GM23338 (cell line): Measurements from ENCODE around the gene FN3KRP. TPM values are rescaled to one million over a fixed set of nuclear protein-coding genes. Genes with fewer than 3 reads are reported as not detected.

Source experiments
- ATAC-seq: fragments of 200-7000 bp; cut with Tn5 transposase; 3 replicates; pipeline ENCODE4 v1.9.1; 2020
- DNase-seq: peaks from one replicate; pipeline ENCODE4 v3.0.0-alpha.2; 2015; ENCODE audit warnings: low spot score
- H2AFZ ChIP-seq: fragments of 200-600 bp; sonication (generic); 2 replicates; pipeline ENCODE4 v1.8.0; 2016; ENCODE audit warnings: antibody characterized with exemption, mild to moderate bottlenecking, moderate library complexity
- H3F3A ChIP-seq: fragments of 200-600 bp; sonication (generic); replicated peaks from 2 replicates; pipeline ENCODE4 v1.8.0; 2017; ENCODE audit warnings: antibody characterized with exemption, mixed run types, low read depth
- H3K27ac ChIP-seq: fragments of 200-600 bp; sonication (generic); 2 replicates; pipeline ENCODE4 v1.6.1; 2016; ENCODE audit warnings: low read depth
- H3K27me3 ChIP-seq: fragments of 200-600 bp; sonication (generic); 2 replicates; pipeline ENCODE4 v1.8.0; 2016; ENCODE audit warnings: mild to moderate bottlenecking, mixed run types, moderate library complexity; ENCODE audit not compliant: insufficient read depth
- H3K36me3 ChIP-seq: fragments of 200-600 bp; sonication (generic); 2 replicates; pipeline ENCODE4 v1.8.0; 2016; ENCODE audit warnings: mild to moderate bottlenecking; ENCODE audit not compliant: insufficient read depth
- H3K4me1 ChIP-seq: fragments of 200-600 bp; sonication (generic); 2 replicates; pipeline ENCODE4 v1.8.0; 2016; ENCODE audit warnings: mild to moderate bottlenecking, moderate library complexity; ENCODE audit not compliant: insufficient read depth
- H3K4me2 ChIP-seq: fragments of 200-600 bp; sonication (generic); 2 replicates; pipeline ENCODE4 v1.7.1; 2017; ENCODE audit warnings: mixed run types
- H3K4me3 ChIP-seq: fragments of 200-600 bp; sonication (generic); 2 replicates; pipeline ENCODE4 v1.6.1; 2016; ENCODE audit warnings: mixed run types
- H3K79me2 ChIP-seq: fragments of 200-600 bp; sonication (generic); replicated peaks from 2 replicates; pipeline ENCODE4 v1.8.0; 2017; ENCODE audit warnings: mild to moderate bottlenecking; ENCODE audit not compliant: insufficient read depth
- H3K9me2 ChIP-seq: fragments of 200-600 bp; sonication (generic); 2 replicates; pipeline ENCODE4 v1.8.0; 2017; ENCODE audit not compliant: insufficient read depth
- H4K20me1 ChIP-seq: fragments of 200-600 bp; sonication (generic); replicated peaks from 2 replicates; pipeline ENCODE4 v1.8.0; 2017; ENCODE audit warnings: mild to moderate bottlenecking; ENCODE audit not compliant: insufficient read depth
- H3K27ac Mint-ChIP-seq: 2 replicates; pipeline ENCODE4 v1.8.0; 2020; ENCODE audit warnings: inconsistent platforms, mild to moderate bottlenecking, moderate library complexity, mixed read lengths
- H3K27me3 Mint-ChIP-seq: 3 replicates; pipeline ENCODE4 v1.8.0; 2022; ENCODE audit warnings: low read depth, mild to moderate bottlenecking, moderate library complexity, mixed read lengths, inconsistent platforms; ENCODE audit not compliant: insufficient read depth, poor library complexity
- H3K36me3 Mint-ChIP-seq: 3 replicates; pipeline ENCODE4 v1.8.0; 2021; ENCODE audit warnings: low read depth, mild to moderate bottlenecking, inconsistent platforms, moderate library complexity, mixed read lengths
- H3K4me1 Mint-ChIP-seq: 3 replicates; pipeline ENCODE4 v1.8.0; 2020; ENCODE audit warnings: mild to moderate bottlenecking, inconsistent platforms, mixed read lengths
- H3K4me3 Mint-ChIP-seq: 3 replicates; pipeline ENCODE4 v1.8.0; 2021; ENCODE audit warnings: moderate library complexity, mild to moderate bottlenecking, inconsistent platforms, mixed read lengths
- H3K9me3 Mint-ChIP-seq: 3 replicates; pipeline ENCODE4 v1.8.0; 2020; ENCODE audit warnings: moderate library complexity, mild to moderate bottlenecking, inconsistent platforms, mixed read lengths
- CREB1 ChIP-seq: fragments of 250-450 bp; sonication (Bioruptor Pico); IDR thresholded peaks from 2 replicates; pipeline ENCODE4 v1.5.0; 2020; ENCODE audit warnings: low read depth, mild to moderate bottlenecking, moderate library complexity
- ETS1 ChIP-seq: IDR thresholded peaks from 2 replicates; pipeline ENCODE4 v1.6.1; 2016; ENCODE audit warnings: antibody characterized with exemption
- EZH2 ChIP-seq: fragments of 200-600 bp; sonication (generic); IDR thresholded peaks from one replicate; pipeline ENCODE4 v1.8.0; 2017; ENCODE audit warnings: antibody characterized with exemption, mild to moderate bottlenecking, low read depth; ENCODE audit not compliant: unreplicated experiment
- EZH2phosphoT487 ChIP-seq: fragments of 200-600 bp; sonication (generic); IDR thresholded peaks from one replicate; pipeline ENCODE4 v1.8.1; 2018; ENCODE audit warnings: antibody characterized with exemption; ENCODE audit not compliant: unreplicated experiment
- JUNB ChIP-seq: IDR thresholded peaks from one replicate; pipeline ENCODE4 v1.6.1; 2016; ENCODE audit warnings: antibody characterized with exemption; ENCODE audit not compliant: unreplicated experiment
- NANOG ChIP-seq: IDR thresholded peaks from 2 replicates; pipeline ENCODE4 v1.6.1; 2016; ENCODE audit warnings: antibody characterized with exemption, borderline replicate concordance
- POLR2AphosphoS5 ChIP-seq: IDR thresholded peaks from 2 replicates; pipeline ENCODE4 v1.6.1; 2016; ENCODE audit warnings: antibody characterized with exemption, low read depth
- REST ChIP-seq: IDR thresholded peaks from one replicate; pipeline ENCODE4 v1.6.1; 2018; ENCODE audit warnings: antibody characterized with exemption; ENCODE audit not compliant: unreplicated experiment
- ZNF114 ChIP-seq: fragments of 250-450 bp; sonication (Bioruptor Pico); IDR thresholded peaks from 2 replicates; pipeline ENCODE4 v1.5.0; 2020; ENCODE audit warnings: mild to moderate bottlenecking, moderate library complexity
- ZNF331 ChIP-seq: fragments of 250-450 bp; sonication (Bioruptor Pico); IDR thresholded peaks from 2 replicates; pipeline ENCODE4 v1.5.0; 2020; ENCODE audit warnings: low read depth, mild to moderate bottlenecking, moderate library complexity
- long read RNA-seq: library from polyadenylated mRNA; unstranded; transcript quantifications from one replicate; pipeline ENCODE4 v2.0.0, GENCODE V29; 2020; ENCODE audit not compliant: unreplicated experiment
- polyA plus RNA-seq: library from polyadenylated mRNA; unstranded; fragments of >200 nt; fragmentation: Nextera tagmentation; extraction: Ambion mirVana; gene quantifications from 2 replicates; pipeline ENCODE4 v1.2.1, GENCODE V29; 2016
- total RNA-seq: library from RNA; depleted of rRNA; stranded (reverse); fragments of >200 nt; shearing (Covaris generic); gene quantifications from 2 replicates; pipeline ENCODE4 v1.2.3, GENCODE V29; 2014; rRNA removed

The FN3KRP gene
- total RNA-seq = 13.2 and 15.9 TPM in 2 replicates
- polyA plus RNA-seq = 15.1 and 16.7 TPM in 2 replicates
- long read RNA-seq, transcript FN3KRP-201 (6 exons, 1,849 nt) = major isoform, 23 of 24 reads
- long read RNA-seq, partial matches to known transcripts = 1 of 24 reads
- long read RNA-seq, other reads (novel, unspliced or antisense) = 0 of 24 reads

- peak within 1 kb of the TSS; percentile 94 for H3K4me3 Mint-ChIP-seq
- peaks cover 3% of the 10 kb centered on the region for H3K27me3 Mint-ChIP-seq
- Histone ChIP-seq H3K4me2 (peak within 1 kb of the TSS; percentile 91), H3K27ac (no peak within 1 kb of the TSS), H3K4me3 (peak within 1 kb of the TSS; percentile 82), H2AFZ (peak within 1 kb of the TSS; percentile 97), H3K9me2 (no peaks in the 10 kb centered on the region), H3F3A (no peaks in the 10 kb centered on the region), H3K27me3 (0 out of 2 replicates have a peak, but pooled peaks cover 4% of the 10 kb centered on the region), H4K20me1 (no peaks in the 10 kb centered on the region), H3K4me1 (peaks cover 4% of the 10 kb centered on the region; the same call in 1 of the 2 replicates), H3K36me3 (no peaks in the 10 kb centered on the region), H3K79me2 (peaks cover 4% of the 10 kb centered on the region; the same call in 1 of the 2 replicates)
- TF ChIP-seq NANOG = no peak
- peak; percentile 74 for TF ChIP-seq POLR2AphosphoS5
- TF ChIP-seq CREB1 (CRISPR knock-in tag) = peak; percentile 69
- TF ChIP-seq EZH2 = no peak
- no peak for TF ChIP-seq ZNF114 (CRISPR knock-in tag)
- peak within 1 kb of the TSS; percentile 82; the same call in 1 of the 2 replicates for H3K27ac Mint-ChIP-seq
- ATAC-seq (peak; percentile 79), DNase-seq (peak; percentile 91)
- peaks cover 9% of the 10 kb centered on the region for H3K4me1 Mint-ChIP-seq
- H3K9me3 Mint-ChIP-seq = no peaks in the 10 kb centered on the region; the same call in 2 of the 3 replicates
- peaks cover 10% of the 10 kb centered on the region for H3K36me3 Mint-ChIP-seq
These were observed at the start of gene FN3KRP for GRCh38 chr17:82716203-82717010. Gene FN3KRP, plus strand, starts transcription at chr17:82716706. Its CDS starts 50 bp downstream, at chr17:82716756.

- Histone ChIP-seq H3K4me3 (no peak overlapping the region), H3F3A (0 out of 2 replicates have a peak, but pooled peaks cover 2% of the 10 kb centered on the region), H3K4me2 (no peak overlapping the region), H4K20me1 (no peaks in the 10 kb centered on the region), H3K4me1 (no peaks in the 10 kb centered on the region), H3K27ac (no peak overlapping the region), H2AFZ (no peak overlapping the region), H3K9me2 (no peaks in the 10 kb centered on the region), H3K36me3 (no peaks in the 10 kb centered on the region), H3K79me2 (no peaks in the 10 kb centered on the region), H3K27me3 (no peaks in the 10 kb centered on the region)
- Mint-ChIP-seq H3K4me3 (no peak overlapping the region), H3K27ac (no peak overlapping the region), H3K9me3 (no peaks in the 10 kb centered on the region), H3K27me3 (peaks cover 11% of the 10 kb centered on the region), H3K4me1 (peaks cover 4% of the 10 kb centered on the region; the same call in 2 of the 3 replicates), H3K36me3 (no peaks in the 10 kb centered on the region)
- DNase-seq (no peak), ATAC-seq (no peak)
- TF ChIP-seq REST (no peak), ETS1 (no peak), JUNB (no peak), NANOG (no peak), ZNF331 (CRISPR knock-in tag) (no peak), EZH2phosphoT487 (no peak)
These were observed 49.4 kb upstream of the FN3KRP start for GRCh38 chr17:82666931-82667667.
